CD14-positive monocyte (primary cell): ENCODE results near the gene PRM3. TPM values are rescaled to one million over a fixed set of nuclear protein-coding genes. Genes with fewer than 3 reads are reported as not detected.

Experiments
- DNase-seq, 3 donors: peaks; one replicate each; pipeline ENCODE4 v3.0.0-alpha.2; 2011 to 2022
- H2AFZ ChIP-seq: 2 replicates; pipeline ENCODE4 v1.6.0; 2012; ENCODE audit warnings: mild to moderate bottlenecking, low read depth, low read length, inconsistent platforms; ENCODE audit not compliant: insufficient read depth, poor library complexity, severe bottlenecking
- H3K27ac ChIP-seq, 2 donors: 1 replicate in 1 of 2; 2 replicates in 1 of 2; pipeline ENCODE4 v1.5.1; 2012 to 2013; ENCODE audit warnings: low read length in 2 of 2, control low read depth in 1 of 2, inconsistent platforms in 1 of 2, low read depth in 1 of 2, mild to moderate bottlenecking in 1 of 2
- H3K27me3 ChIP-seq, 2 donors: one replicate each; pipeline versions ENCODE4 v1.6.0 to v1.6.1; 2011 to 2013; ENCODE audit warnings: low read length in 2 of 2; ENCODE audit not compliant: control insufficient read depth in 2 of 2, insufficient read depth in 2 of 2
- H3K36me3 ChIP-seq, 2 donors: replicated peaks in 1 of 2; 1 replicate in 1 of 2; 2 replicates in 1 of 2; pipeline versions ENCODE4 v1.5.1 to v1.6.1; 2012 to 2013; ENCODE audit warnings: low read length in 2 of 2, control low read depth in 1 of 2, inconsistent platforms in 1 of 2, mild to moderate bottlenecking in 1 of 2; ENCODE audit not compliant: insufficient read depth in 2 of 2, control insufficient read depth in 1 of 2
- H3K4me1 ChIP-seq, 2 donors: 1 replicate in 1 of 2; 2 replicates in 1 of 2; pipeline versions ENCODE4 v1.5.1 to v1.6.1; 2012 to 2013; ENCODE audit warnings: low read length in 2 of 2, control low read depth in 1 of 2, inconsistent platforms in 1 of 2, mild to moderate bottlenecking in 1 of 2, moderate library complexity in 1 of 2; ENCODE audit not compliant: insufficient read depth in 2 of 2, control insufficient read depth in 1 of 2
- H3K4me2 ChIP-seq: replicated peaks from 2 replicates; pipeline ENCODE3; 2012; ENCODE audit warnings: low read length, moderate library complexity, mild to moderate bottlenecking; ENCODE audit not compliant: poor library complexity, severe bottlenecking; ENCODE audit errors: extremely low read depth
- H3K4me3 ChIP-seq, 3 experiments: fragments of 200-600 bp in 1 of 3; sonication (generic) in 1 of 3; replicated peaks in 1 of 3; 1 replicate in 2 of 3; 2 replicates in 1 of 3; pipeline ENCODE4 v1.5.1; 2011 to 2013; ENCODE audit warnings: low read length in 3 of 3, mild to moderate bottlenecking in 3 of 3, control low read depth in 2 of 3, low read depth in 2 of 3, inconsistent platforms in 1 of 3, moderate library complexity in 1 of 3
- H3K79me2 ChIP-seq: 2 replicates; pipeline ENCODE4 v1.6.0; 2012; ENCODE audit warnings: mild to moderate bottlenecking, control low read depth, inconsistent platforms, low read length, moderate library complexity; ENCODE audit not compliant: insufficient read depth
- H3K9ac ChIP-seq: 2 replicates; pipeline ENCODE4 v1.6.0; 2017; ENCODE audit warnings: low read length, mild to moderate bottlenecking; ENCODE audit not compliant: insufficient read depth, poor library complexity, severe bottlenecking
- H3K9me3 ChIP-seq, 2 donors: replicated peaks in 1 of 2; 1 replicate in 1 of 2; 2 replicates in 1 of 2; pipeline versions ENCODE4 v1.5.1 to v1.6.1; 2012 to 2013; ENCODE audit warnings: low read length in 2 of 2, control low read depth in 1 of 2; ENCODE audit not compliant: control insufficient read depth in 1 of 2, insufficient read depth in 1 of 2
- H4K20me1 ChIP-seq: 2 replicates; pipeline ENCODE4 v1.6.0; 2012; ENCODE audit warnings: mild to moderate bottlenecking, low read length, control low read depth, moderate library complexity; ENCODE audit not compliant: insufficient read depth
- H3K27ac Mint-ChIP-seq, 7 donors: one replicate each; pipeline ENCODE4 v1.8.0; 2020; ENCODE audit warnings: mild to moderate bottlenecking in 7 of 7, mixed read lengths in 7 of 7, moderate library complexity in 6 of 7, inconsistent platforms in 2 of 7
- H3K27me3 Mint-ChIP-seq, 3 donors: one replicate each; pipeline ENCODE4 v1.8.0; 2021 to 2022; ENCODE audit warnings: low read depth in 3 of 3, mild to moderate bottlenecking in 3 of 3, mixed read lengths in 3 of 3, moderate library complexity in 3 of 3, inconsistent platforms in 1 of 3
- H3K36me3 Mint-ChIP-seq, 2 donors: one replicate each; pipeline ENCODE4 v1.8.0; 2020; ENCODE audit warnings: mixed read lengths in 2 of 2, inconsistent platforms in 1 of 2, mild to moderate bottlenecking in 1 of 2
- H3K4me1 Mint-ChIP-seq: one replicate; pipeline ENCODE4 v1.8.0; 2020; ENCODE audit warnings: mild to moderate bottlenecking, mixed read lengths
- H3K4me3 Mint-ChIP-seq, 2 donors: one replicate each; pipeline ENCODE4 v1.8.0; 2020; ENCODE audit warnings: mild to moderate bottlenecking in 2 of 2, mixed read lengths in 2 of 2, moderate library complexity in 1 of 2
- H3K9me3 Mint-ChIP-seq, 7 donors: one replicate each; pipeline ENCODE4 v1.8.0; 2020 to 2022; ENCODE audit warnings: mixed read lengths in 7 of 7, mild to moderate bottlenecking in 6 of 7, moderate library complexity in 6 of 7, inconsistent platforms in 2 of 7
- WGBS: methylation state at CpG from one replicate; pipeline ENCODE4 v1.1.5; 2013; ENCODE audit warnings: missing lambda C conversion rate; ENCODE audit not compliant: insufficient coverage; 5-methylcytosine and 5-hydroxymethylcytosine counted together
- intact Hi-C, 2 donors: fragments of 100-400 bp; cut with micrococcal nuclease; formaldehyde crosslinking; loops; one replicate each; pipeline versions ENCODE4 v1.15.0 to v1.15.1; 2023
- polyA plus RNA-seq, 3 donors: library from polyadenylated mRNA; depleted of rRNA in 1 of 3; unstranded in 2 of 3; stranded (reverse) in 1 of 3; fragments of 300-500 nt in 2 of 3; fragments of >200 nt in 1 of 3; fragmentation: Illumina TruSeq in 2 of 3; gene quantifications; 1 replicate in 2 of 3; 2 replicates in 1 of 3; pipeline ENCODE4 v1.2.3, GENCODE V29; 2012 to 2021
- TF ChIP-seq, protein P1 (sequence below): fragments of 200-600 bp; IDR thresholded peaks from one replicate; pipeline ENCODE4 v1.8.0; 2022; ENCODE audit warnings: antibody characterized with exemption, mild to moderate bottlenecking

Gene PRM3
- polyA plus RNA-seq, 3 donors = not detected

DNA sequence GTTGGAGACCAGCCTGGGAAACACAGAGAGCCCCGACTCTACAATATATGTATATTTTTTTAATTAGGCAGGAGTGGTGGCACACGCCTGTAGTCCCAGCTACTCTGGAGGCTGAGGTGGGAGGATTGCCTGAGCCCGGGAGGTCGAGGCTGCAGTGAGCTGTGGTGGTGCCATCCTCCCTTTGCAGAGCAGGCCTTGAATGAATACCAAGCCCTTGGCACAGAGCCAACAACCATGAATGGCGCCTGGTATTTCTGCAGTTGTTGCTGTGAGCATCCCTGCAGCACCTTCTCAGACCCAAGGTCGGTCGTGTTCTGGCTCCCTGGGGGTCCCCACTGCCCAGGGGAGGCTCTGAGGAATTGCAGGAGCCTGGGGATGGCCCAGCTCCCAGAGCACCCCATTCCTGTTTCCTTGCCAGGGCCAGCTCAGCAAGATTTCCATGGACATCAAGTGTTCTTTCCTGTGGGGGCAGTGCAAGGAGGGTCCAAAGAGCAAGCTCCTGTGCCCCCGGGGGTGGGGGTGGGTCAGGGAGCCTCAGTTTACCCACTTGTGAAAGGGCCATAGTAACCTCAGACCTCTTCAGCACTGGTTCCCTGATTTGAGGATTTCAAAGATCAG is 46.2 kb upstream of the PRM3 start:
- no peak overlapping the region for H3K4me2 ChIP-seq
- H3K27me3 Mint-ChIP-seq = peaks cover 18 to 44% (median 24%) of the 10 kb centered on the region in 3 donors
- H3K27ac Mint-ChIP-seq = no peak overlapping the region

GRCh38 chr16:11318817-11319216 is 45.4 kb upstream of the PRM3 start:
- H3K36me3 Mint-ChIP-seq = peaks cover 0 to 2% of the 10 kb centered on the region in 2 donors
- H3K9me3 Mint-ChIP-seq = peaks cover 0 to 5% (median 0%) of the 10 kb centered on the region in 7 donors
- H3K27ac Mint-ChIP-seq = peak overlapping the region in 2 of 7 donors; percentile 55 to 57
- Histone ChIP-seq H3K9me3 (no peaks in the 10 kb centered on the region), H3K4me3 (no peak overlapping the region), H2AFZ (no peak overlapping the region), H3K4me2 (no peak overlapping the region), H4K20me1 (no peaks in the 10 kb centered on the region), H3K79me2 (no peaks in the 10 kb centered on the region), H3K9ac (no peak overlapping the region), H3K27ac (no peak overlapping the region), H3K4me1 (no peaks in the 10 kb centered on the region), H3K36me3 (no peaks in the 10 kb centered on the region), H3K27me3 (peaks cover 0 to 8% of the 10 kb centered on the region in 2 donors)
- no peak for DNase-seq
- WGBS = 95% methylated on average over 6 of the region's 8 CpGs
- H3K27me3 Mint-ChIP-seq = peaks cover 23 to 48% (median 26%) of the 10 kb centered on the region in 3 donors
- H3K4me1 Mint-ChIP-seq = peaks cover 4% of the 10 kb centered on the region
- TF ChIP-seq, protein P1, sequence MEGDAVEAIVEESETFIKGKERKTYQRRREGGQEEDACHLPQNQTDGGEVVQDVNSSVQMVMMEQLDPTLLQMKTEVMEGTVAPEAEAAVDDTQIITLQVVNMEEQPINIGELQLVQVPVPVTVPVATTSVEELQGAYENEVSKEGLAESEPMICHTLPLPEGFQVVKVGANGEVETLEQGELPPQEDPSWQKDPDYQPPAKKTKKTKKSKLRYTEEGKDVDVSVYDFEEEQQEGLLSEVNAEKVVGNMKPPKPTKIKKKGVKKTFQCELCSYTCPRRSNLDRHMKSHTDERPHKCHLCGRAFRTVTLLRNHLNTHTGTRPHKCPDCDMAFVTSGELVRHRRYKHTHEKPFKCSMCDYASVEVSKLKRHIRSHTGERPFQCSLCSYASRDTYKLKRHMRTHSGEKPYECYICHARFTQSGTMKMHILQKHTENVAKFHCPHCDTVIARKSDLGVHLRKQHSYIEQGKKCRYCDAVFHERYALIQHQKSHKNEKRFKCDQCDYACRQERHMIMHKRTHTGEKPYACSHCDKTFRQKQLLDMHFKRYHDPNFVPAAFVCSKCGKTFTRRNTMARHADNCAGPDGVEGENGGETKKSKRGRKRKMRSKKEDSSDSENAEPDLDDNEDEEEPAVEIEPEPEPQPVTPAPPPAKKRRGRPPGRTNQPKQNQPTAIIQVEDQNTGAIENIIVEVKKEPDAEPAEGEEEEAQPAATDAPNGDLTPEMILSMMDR = no peak
- H3K4me3 Mint-ChIP-seq = no peak overlapping the region
- intact Hi-C loops = no loop called here

More for the DNA sequence above, 46.2 kb upstream of the PRM3 start:
- no peak overlapping the region for H3K4me3 Mint-ChIP-seq
- no peaks in the 10 kb centered on the region for H3K36me3 Mint-ChIP-seq
- peaks cover 0 to 5% (median 0%) of the 10 kb centered on the region in 7 donors for H3K9me3 Mint-ChIP-seq
- Histone ChIP-seq H4K20me1 (no peaks in the 10 kb centered on the region), H3K79me2 (no peaks in the 10 kb centered on the region), H3K27me3 (peaks cover 0 to 3% of the 10 kb centered on the region in 2 donors), H3K27ac (no peak overlapping the region), H3K4me1 (no peaks in the 10 kb centered on the region), H2AFZ (no peak overlapping the region), H3K9me3 (no peaks in the 10 kb centered on the region), H3K9ac (no peak overlapping the region), H3K4me3 (no peak overlapping the region), H3K36me3 (no peaks in the 10 kb centered on the region)
- DNase-seq = no peak
- H3K4me1 Mint-ChIP-seq = no peaks in the 10 kb centered on the region
- 72% methylated on average over 5 of the region's 8 CpGs for WGBS
- TF ChIP-seq, protein P1 = no peak
- intact Hi-C loops = no loop called here
